OCI-LY3 (cell line): ENCODE results near the gene AOX1.

Source experiments
- CTCF ChIP-seq: fragments of 200-600, 300-600 bp; sonication (generic); IDR thresholded peaks from 2 replicates; pipeline ENCODE4 v1.5.1; 2014; ENCODE audit warnings: antibody characterized with exemption, low read length, low read depth
- EZH2phosphoT487 ChIP-seq: fragments of 200-600 bp; shearing (Covaris generic); IDR thresholded peaks from 2 replicates; pipeline ENCODE4 v1.6.1; 2018; ENCODE audit warnings: antibody characterized with exemption, mixed run types, low read depth

- TF ChIP-seq CTCF (no peak), EZH2phosphoT487 (no peak)
Observed at GRCh38 chr2:200667413-200667812, 81.6 kb downstream of the AOX1 start.
